Measurements from ENCODE around the gene YAF2.

Gene YAF2

DNA sequence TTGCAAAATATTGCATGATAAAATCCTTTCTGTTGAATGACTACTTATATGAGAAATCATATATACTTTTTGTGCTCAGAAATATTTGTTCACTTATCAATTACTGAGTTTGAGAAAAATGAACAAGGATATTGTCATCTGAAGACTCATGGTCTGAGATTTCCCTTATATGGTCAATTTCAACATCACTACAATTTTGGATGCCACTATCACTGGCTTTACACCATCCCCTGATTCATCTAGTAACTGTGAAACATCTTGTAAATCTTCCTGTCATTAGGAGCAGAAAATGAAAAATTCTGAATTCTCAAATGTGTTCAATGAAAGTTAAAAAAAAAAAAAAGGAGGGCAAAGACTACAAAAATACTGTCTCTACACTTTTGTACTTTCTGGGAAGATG lies 71.5 kb downstream of the YAF2 start:
- Histone ChIP-seq H3K36me3 (ENCODE audit: insufficient read depth, low read length) (no peaks in the 10 kb centered on the region), H3K9ac (ENCODE audit: low read depth, low read length) (no peak overlapping the region), H3K4me1 (ENCODE audit: insufficient read depth, low read length) (no peaks in the 10 kb centered on the region)

GRCh38 chr12:42163913-42164312 lies 74.1 kb downstream of the YAF2 start:
- Histone ChIP-seq H3K9ac (ENCODE audit: low read depth, low read length) (no peak overlapping the region), H3K4me1 (ENCODE audit: insufficient read depth, low read length) (no peaks in the 10 kb centered on the region), H3K36me3 (ENCODE audit: insufficient read depth, low read length) (no peaks in the 10 kb centered on the region), H3K9me3 (ENCODE audit: control insufficient read depth, insufficient read depth, low read length) (no peaks in the 10 kb centered on the region)

More for the DNA sequence above, 71.5 kb downstream of the YAF2 start:
- no peaks in the 10 kb centered on the region for H3K9me3 ChIP-seq (ENCODE audit: control insufficient read depth, insufficient read depth, low read length)

- Histone ChIP-seq H3K9ac (ENCODE audit: low read depth, low read length) (no peak overlapping the region), H3K4me1 (ENCODE audit: insufficient read depth, low read length) (no peaks in the 10 kb centered on the region), H3K36me3 (ENCODE audit: insufficient read depth, low read length) (no peaks in the 10 kb centered on the region), H3K9me3 (ENCODE audit: control insufficient read depth, insufficient read depth, low read length) (no peaks in the 10 kb centered on the region)
Measured at GRCh38 chr12:42162965-42163364, 75.1 kb downstream of the YAF2 start.

DNA sequence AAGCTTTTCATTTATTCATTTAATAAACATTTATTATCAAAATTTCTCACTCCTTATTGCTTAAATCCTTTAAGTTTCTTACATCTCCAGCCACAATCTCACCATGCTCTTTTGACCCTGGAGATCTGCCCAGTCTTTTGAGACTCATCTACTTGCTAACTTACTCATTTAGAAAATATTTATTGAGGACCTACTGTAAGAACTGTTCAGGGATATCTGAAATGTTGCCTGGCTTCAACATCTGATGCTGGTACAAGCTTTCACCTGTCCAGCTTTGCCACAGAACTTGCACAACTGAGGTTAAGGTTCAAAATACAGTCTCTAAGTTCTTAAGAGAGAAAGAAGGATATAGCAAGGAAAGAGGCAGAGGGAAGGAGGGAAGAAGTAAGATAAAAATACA lies 75.9 kb downstream of the YAF2 start:
- Histone ChIP-seq H3K36me3 (ENCODE audit: insufficient read depth, low read length) (no peaks in the 10 kb centered on the region), H3K9ac (ENCODE audit: low read depth, low read length) (no peak overlapping the region), H3K9me3 (ENCODE audit: control insufficient read depth, insufficient read depth, low read length) (no peaks in the 10 kb centered on the region), H3K4me1 (ENCODE audit: insufficient read depth, low read length) (no peaks in the 10 kb centered on the region)

DNA sequence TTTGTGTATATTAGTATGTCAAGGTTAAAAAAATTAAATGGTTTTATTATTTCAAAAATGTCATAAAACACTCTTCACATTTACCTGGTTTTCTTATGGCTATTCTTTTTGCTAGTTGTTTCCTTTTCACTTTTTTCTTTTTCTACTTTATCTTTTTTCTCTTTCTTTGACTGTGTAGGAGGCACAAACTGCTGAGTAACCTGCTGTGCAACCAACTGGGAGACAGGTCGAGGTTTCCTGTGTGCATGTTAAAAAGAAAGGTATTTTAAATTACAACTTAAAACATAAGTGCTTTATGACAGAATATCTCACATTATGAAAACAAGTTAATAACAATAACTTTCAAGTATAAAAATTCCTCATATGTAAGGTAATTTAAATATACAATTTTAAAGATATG lies 76.5 kb downstream of the YAF2 start:
- Histone ChIP-seq H3K9me3 (ENCODE audit: control insufficient read depth, insufficient read depth, low read length) (no peaks in the 10 kb centered on the region), H3K9ac (ENCODE audit: low read depth, low read length) (no peak overlapping the region), H3K4me1 (ENCODE audit: insufficient read depth, low read length) (no peaks in the 10 kb centered on the region), H3K36me3 (ENCODE audit: insufficient read depth, low read length) (no peaks in the 10 kb centered on the region)

DNA sequence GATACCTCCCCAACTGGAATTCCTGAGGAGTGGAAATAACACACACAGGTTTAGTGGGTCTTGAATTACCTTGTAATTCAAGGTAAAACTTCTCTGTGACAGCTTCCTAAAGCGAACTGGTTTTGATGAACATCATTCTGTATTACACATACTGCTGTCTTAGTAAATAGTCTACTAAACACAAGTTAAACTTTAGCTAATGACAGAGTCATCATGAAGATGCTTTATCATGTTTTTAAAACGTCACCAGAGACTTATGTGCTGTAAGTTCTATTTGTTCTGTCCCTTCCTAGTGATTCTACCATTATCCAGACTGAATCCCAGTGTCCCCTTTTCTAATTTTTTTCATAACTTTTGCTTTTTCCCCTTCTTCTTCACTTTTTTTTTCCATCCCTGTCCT lies 81.8 kb downstream of the YAF2 start:
- Histone ChIP-seq H3K9ac (ENCODE audit: low read depth, low read length) (no peak overlapping the region), H3K9me3 (ENCODE audit: control insufficient read depth, insufficient read depth, low read length) (no peaks in the 10 kb centered on the region), H3K36me3 (ENCODE audit: insufficient read depth, low read length) (no peaks in the 10 kb centered on the region), H3K4me1 (ENCODE audit: insufficient read depth, low read length) (no peaks in the 10 kb centered on the region)

- Histone ChIP-seq H3K9me3 (ENCODE audit: control insufficient read depth, insufficient read depth, low read length) (no peaks in the 10 kb centered on the region), H3K36me3 (ENCODE audit: insufficient read depth, low read length) (no peaks in the 10 kb centered on the region), H3K4me1 (ENCODE audit: insufficient read depth, low read length) (peaks cover 8% of the 10 kb centered on the region), H3K9ac (ENCODE audit: low read depth, low read length) (peak overlapping the region; percentile 84; the same call in 1 of the 2 replicates)
Measured at GRCh38 chr12:42145552-42146215, 92.4 kb downstream of the YAF2 start.

GRCh38 chr12:42145197-42145549 lies 92.9 kb downstream of the YAF2 start:
- Histone ChIP-seq H3K4me1 (ENCODE audit: insufficient read depth, low read length) (peaks cover 8% of the 10 kb centered on the region), H3K36me3 (ENCODE audit: insufficient read depth, low read length) (no peaks in the 10 kb centered on the region), H3K9me3 (ENCODE audit: control insufficient read depth, insufficient read depth, low read length) (no peaks in the 10 kb centered on the region), H3K9ac (ENCODE audit: low read depth, low read length) (peak overlapping the region; percentile 84)

- no peaks in the 10 kb centered on the region for H3K36me3 ChIP-seq (ENCODE audit: insufficient read depth, low read length)
- H3K4me1 ChIP-seq (ENCODE audit: insufficient read depth, low read length): peaks cover 8% of the 10 kb centered on the region
- no peaks in the 10 kb centered on the region for H3K9me3 ChIP-seq (ENCODE audit: control insufficient read depth, insufficient read depth, low read length)
- H3K9ac ChIP-seq (ENCODE audit: low read depth, low read length): peak within 1 kb of the TSS; percentile 84
Measured at GRCh38 chr12:42144408-42145196, 93.4 kb downstream of the YAF2 start, which contains the start of gene GXYLT1. Gene GXYLT1, minus strand, starts transcription at chr12:42144874. Its CDS starts 228 bp downstream, at chr12:42144646.

DNA sequence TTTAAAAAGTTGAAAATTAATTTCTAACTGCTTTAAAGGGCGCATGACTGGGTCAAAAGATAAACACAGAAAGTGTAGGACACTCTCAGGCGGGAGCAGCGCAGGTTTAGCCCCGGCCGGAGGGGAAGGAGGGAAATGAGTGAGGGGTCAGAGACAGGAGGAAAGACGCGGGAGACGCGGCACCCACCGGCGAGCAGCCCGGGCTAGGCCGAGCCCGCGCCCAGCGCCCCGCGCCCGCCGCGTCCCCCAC lies 94.0 kb downstream of the YAF2 start:
- Histone ChIP-seq H3K9ac (ENCODE audit: low read depth, low read length) (peak overlapping the region; percentile 84), H3K9me3 (ENCODE audit: control insufficient read depth, insufficient read depth, low read length) (no peaks in the 10 kb centered on the region), H3K36me3 (ENCODE audit: insufficient read depth, low read length) (no peaks in the 10 kb centered on the region), H3K4me1 (ENCODE audit: insufficient read depth, low read length) (peaks cover 8% of the 10 kb centered on the region)

DNA sequence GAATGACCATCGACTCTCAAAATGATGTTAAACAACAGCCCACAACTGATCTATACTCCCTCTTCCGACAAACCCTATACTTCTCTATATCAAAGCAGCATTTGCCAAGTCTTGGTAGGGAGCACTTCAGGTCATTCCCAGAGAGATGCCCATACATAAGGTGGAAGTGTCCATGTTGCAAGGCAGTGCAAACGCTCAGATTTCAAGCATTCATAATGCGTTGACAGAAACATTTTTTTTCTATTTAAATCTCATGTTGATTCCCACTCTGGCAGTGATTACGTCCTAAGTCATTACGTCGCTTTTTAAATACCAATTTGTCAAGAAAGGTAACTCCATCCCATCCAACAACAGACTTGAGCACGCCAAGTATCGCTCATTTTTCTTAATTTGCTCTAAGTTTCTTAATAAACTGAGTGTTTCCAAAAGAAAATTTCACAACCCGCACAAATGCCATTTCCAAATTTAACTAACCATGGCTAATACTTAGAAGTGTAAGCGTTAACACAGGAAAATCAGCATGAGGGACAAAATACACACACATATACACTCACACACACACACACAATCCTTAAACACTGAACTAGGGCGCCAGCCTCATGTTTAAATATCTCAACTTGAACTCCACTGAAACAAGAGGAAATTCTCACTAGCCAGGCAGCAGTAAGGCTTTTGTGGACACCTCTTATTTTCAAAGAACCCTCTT lies 94.4 kb downstream of the YAF2 start:
- Histone ChIP-seq H3K36me3 (ENCODE audit: insufficient read depth, low read length) (no peaks in the 10 kb centered on the region), H3K9ac (ENCODE audit: low read depth, low read length) (peak overlapping the region; percentile 84), H3K9me3 (ENCODE audit: control insufficient read depth, insufficient read depth, low read length) (no peaks in the 10 kb centered on the region), H3K4me1 (ENCODE audit: insufficient read depth, low read length) (peaks cover 8% of the 10 kb centered on the region)

GRCh38 chr12:42141981-42142606 lies 96.0 kb downstream of the YAF2 start:
- H3K36me3 ChIP-seq (ENCODE audit: insufficient read depth, low read length): no peaks in the 10 kb centered on the region
- peaks cover 8% of the 10 kb centered on the region for H3K4me1 ChIP-seq (ENCODE audit: insufficient read depth, low read length)
- H3K9me3 ChIP-seq (ENCODE audit: control insufficient read depth, insufficient read depth, low read length): no peaks in the 10 kb centered on the region
- H3K9ac ChIP-seq (ENCODE audit: low read depth, low read length): no peak overlapping the region

GRCh38 chr12:42140901-42141300 lies 97.1 kb downstream of the YAF2 start:
- Histone ChIP-seq H3K9me3 (ENCODE audit: control insufficient read depth, insufficient read depth, low read length) (no peaks in the 10 kb centered on the region), H3K9ac (ENCODE audit: low read depth, low read length) (no peak overlapping the region), H3K4me1 (ENCODE audit: insufficient read depth, low read length) (peaks cover 6% of the 10 kb centered on the region), H3K36me3 (ENCODE audit: insufficient read depth, low read length) (no peaks in the 10 kb centered on the region)

DNA sequence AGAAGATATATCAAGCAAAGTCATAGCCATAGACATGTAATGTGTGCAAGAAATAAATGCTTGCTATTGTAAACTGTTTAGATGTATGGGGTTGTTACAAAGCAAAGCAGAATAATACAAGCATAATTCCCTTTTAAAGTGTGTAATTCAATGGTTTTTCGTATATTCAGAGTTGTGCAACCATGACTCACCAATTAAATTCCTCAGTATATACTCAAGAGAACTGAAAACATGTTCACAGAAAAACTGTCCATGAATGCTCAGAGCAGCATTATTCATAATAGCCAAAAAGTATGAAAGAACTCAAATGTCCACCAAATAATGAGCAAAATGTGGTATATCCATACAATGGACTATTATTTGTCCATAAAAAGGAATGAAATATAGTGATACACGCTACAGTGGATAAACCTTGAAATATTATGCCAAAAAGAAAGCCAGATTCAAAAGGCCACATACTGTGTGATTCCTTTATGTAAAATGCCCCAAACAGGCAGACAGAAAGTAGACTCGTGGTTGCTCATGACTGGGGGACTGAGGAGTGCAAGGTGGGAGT lies 102.7 kb downstream of the YAF2 start:
- Histone ChIP-seq H3K9me3 (ENCODE audit: control insufficient read depth, insufficient read depth, low read length) (no peaks in the 10 kb centered on the region), H3K36me3 (ENCODE audit: insufficient read depth, low read length) (no peaks in the 10 kb centered on the region), H3K9ac (ENCODE audit: low read depth, low read length) (no peak overlapping the region), H3K4me1 (ENCODE audit: insufficient read depth, low read length) (no peaks in the 10 kb centered on the region)
